ENCODE measurements around the gene ATP6V0A1.
A peak's percentile ranks its signal among the peaks of the same experiment; 100 is the strongest.

The ATP6V0A1 gene

DNA sequence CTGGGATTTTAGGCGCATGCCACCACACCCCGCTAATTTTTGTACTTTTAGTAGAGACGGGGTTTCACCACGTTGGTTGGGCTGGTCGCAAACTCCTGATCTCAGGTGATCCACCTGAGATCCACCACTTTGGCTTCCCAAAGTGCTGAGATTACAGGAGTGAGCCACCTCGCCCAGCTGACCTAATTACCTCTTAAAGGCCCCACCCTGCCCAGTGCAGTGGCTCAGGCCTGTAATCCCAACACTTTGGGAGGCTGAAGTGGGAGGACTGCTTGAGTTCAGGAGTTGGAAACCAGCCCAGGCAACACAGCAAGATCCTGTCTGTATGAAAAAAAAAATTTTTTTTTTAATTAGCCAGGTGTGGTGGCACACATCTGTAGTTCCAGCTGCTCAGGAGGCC lies 100.4 kb downstream of the ATP6V0A1 start:
- H3K27ac ChIP-seq, result 0 out of 2 replicates have a peak overlapping the region, but pooled peaks have one; percentile 8
- TF ChIP-seq ZFX (IDR thresholded peaks at IDR 0.05; ENCODE audit: borderline replicate concordance), result no peak
- TF ChIP-seq, protein P1, sequence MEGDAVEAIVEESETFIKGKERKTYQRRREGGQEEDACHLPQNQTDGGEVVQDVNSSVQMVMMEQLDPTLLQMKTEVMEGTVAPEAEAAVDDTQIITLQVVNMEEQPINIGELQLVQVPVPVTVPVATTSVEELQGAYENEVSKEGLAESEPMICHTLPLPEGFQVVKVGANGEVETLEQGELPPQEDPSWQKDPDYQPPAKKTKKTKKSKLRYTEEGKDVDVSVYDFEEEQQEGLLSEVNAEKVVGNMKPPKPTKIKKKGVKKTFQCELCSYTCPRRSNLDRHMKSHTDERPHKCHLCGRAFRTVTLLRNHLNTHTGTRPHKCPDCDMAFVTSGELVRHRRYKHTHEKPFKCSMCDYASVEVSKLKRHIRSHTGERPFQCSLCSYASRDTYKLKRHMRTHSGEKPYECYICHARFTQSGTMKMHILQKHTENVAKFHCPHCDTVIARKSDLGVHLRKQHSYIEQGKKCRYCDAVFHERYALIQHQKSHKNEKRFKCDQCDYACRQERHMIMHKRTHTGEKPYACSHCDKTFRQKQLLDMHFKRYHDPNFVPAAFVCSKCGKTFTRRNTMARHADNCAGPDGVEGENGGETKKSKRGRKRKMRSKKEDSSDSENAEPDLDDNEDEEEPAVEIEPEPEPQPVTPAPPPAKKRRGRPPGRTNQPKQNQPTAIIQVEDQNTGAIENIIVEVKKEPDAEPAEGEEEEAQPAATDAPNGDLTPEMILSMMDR (IDR thresholded peaks at IDR 0.05), result no peak

DNA sequence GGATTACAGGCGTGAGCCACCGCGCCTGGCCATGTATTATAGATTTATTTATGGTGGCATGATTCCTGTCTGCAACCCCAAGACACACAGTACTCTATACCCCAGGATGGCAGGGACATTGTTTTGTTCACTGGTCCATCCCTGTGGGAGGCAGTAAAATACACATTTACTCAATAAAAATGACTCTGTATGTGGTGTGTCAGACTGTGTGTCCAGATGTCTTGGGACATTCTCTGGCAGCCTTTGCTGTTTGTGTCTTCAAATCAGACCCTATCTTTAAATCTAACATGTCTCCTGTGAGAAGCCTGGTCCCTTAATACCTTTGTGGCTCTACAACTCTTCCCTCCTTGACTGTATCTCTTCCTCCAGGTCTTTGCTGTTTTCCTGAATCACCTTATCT lies 101.6 kb downstream of the ATP6V0A1 start:
- no peak overlapping the region for H3K27ac ChIP-seq
- TF ChIP-seq, protein P1 (IDR thresholded peaks at IDR 0.05), result no peak
- TF ChIP-seq ZFX (IDR thresholded peaks at IDR 0.05; ENCODE audit: borderline replicate concordance), result no peak

DNA sequence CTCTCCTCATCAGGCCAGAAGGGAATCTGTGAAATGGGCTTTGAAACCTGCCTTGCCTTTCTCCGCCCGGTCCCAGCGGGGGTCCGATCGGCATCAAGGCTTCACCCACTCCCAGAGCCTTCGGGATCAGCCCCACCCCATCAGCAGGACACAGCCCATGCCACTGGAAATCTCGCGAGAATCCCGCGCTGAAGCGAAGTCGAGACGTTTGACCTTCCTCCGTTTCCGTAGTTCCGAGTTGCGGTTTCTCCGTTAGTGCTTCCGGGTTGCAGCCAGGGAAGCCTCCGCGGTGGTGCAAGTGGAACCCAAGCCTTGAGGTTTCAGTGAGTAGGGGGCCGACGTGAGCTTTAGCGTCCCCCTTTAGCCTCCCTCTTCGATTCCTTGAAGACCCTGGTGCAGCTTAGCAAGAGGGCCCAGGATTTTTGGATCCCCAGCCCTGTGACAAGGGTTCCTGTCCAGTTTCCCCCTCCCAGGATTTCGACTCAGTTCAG lies 103.3 kb downstream of the ATP6V0A1 start, which contains the start of gene COASY:
Gene COASY (plus strand): TSS at position 252 of the 491 bp plus-strand sequence. CDS start 475 bp downstream, outside the sequence.
- H3K27ac ChIP-seq, result peak within 1 kb of the TSS; percentile 93
- TF ChIP-seq ZFX (IDR thresholded peaks at IDR 0.05; ENCODE audit: borderline replicate concordance), result no peak
- TF ChIP-seq, protein P1 (IDR thresholded peaks at IDR 0.05), result no peak

DNA sequence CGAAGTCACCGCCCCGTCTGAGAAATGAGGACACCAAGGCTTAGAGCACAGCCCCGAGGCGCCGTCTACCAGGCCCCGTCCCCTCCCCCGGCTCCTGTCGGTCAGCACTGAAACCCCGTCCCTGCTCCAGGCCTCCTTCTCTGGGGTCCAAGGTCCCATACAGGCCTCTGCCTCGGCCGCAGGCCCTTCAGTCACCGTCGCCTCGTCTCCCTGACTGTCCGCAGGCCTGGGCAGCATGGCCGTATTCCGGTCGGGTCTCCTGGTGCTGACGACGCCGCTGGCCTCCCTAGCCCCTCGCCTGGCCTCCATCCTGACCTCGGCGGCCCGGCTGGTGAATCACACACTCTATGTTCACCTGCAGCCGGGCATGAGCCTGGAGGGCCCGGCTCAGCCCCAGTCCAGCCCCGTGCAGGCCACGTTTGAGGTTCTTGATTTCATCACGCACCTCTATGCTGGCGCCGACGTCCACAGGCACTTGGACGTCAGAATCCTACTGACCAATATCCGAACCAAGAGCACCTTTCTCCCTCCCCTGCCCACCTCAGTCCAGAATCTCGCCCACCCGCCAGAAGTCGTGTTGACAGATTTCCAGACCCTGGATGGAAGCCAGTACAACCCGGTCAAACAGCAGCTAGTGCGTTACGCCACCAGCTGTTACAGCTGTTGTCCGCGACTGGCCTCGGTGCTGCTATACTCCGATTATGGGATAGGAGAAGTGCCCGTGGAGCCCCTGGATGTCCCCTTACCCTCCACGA lies 103.9 kb downstream of the ATP6V0A1 start:
- peak overlapping the region; percentile 93 for H3K27ac ChIP-seq
- TF ChIP-seq, protein P1 (IDR thresholded peaks at IDR 0.05), result no peak
- no peak for TF ChIP-seq ZFX (IDR thresholded peaks at IDR 0.05; ENCODE audit: borderline replicate concordance)

DNA sequence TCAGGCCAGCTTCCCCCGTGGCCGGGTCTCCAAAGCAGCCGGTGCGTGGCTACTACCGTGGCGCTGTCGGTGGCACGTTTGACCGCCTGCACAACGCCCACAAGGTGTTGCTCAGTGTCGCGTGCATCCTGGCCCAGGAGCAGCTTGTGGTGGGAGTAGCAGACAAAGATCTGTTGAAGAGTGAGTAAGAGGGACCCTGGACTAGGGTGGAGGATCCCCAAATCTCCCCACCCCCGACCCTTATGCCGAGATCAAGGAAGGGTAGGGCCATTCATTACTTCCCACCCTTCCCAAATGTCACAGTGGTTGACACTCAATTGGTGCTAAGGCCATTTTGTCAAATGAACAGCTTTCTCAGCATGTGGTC lies 104.4 kb downstream of the ATP6V0A1 start:
- no peak for TF ChIP-seq ZFX (IDR thresholded peaks at IDR 0.05; ENCODE audit: borderline replicate concordance)
- TF ChIP-seq, protein P1 (IDR thresholded peaks at IDR 0.05), result no peak
- peak overlapping the region; percentile 93 for H3K27ac ChIP-seq

DNA sequence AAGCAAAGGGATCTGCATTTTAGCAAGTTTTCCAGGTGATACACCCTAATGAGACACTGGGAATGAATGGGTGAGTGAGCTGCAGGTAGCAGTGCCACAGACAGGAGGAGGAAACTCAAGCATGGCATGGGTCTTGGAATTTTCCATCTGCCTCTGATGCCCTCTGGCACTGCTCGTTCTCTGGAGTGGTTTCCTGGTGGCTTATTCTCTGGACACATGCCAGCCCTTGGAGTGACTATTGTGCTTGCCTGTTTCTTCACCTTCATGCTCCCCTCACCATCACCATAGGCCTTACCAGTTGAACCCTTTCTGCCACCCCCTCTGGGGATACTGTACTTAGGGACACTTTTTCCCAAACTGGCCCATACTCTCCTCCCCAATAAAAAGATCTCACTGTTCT lies 104.9 kb downstream of the ATP6V0A1 start:
- H3K27ac ChIP-seq, result peak overlapping the region; percentile 93
- TF ChIP-seq, protein P1 (IDR thresholded peaks at IDR 0.05), result no peak
- no peak for TF ChIP-seq ZFX (IDR thresholded peaks at IDR 0.05; ENCODE audit: borderline replicate concordance)

DNA sequence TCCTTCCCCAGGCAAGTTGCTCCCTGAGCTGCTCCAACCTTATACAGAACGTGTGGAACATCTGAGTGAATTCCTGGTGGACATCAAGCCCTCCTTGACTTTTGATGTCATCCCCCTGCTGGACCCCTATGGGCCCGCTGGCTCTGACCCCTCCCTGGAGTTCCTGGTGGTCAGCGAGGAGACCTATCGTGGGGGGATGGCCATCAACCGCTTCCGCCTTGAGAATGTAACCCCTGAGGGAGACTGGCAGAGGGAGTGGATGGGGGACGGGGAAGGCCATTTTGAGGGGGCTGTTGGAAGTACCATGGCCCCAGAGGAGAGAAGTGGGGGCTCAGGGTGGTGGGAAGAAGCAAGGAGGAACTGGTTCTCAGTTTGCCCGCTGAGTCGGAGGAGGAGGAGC lies 105.3 kb downstream of the ATP6V0A1 start:
- H3K27ac ChIP-seq, result peak overlapping the region; percentile 93
- TF ChIP-seq, protein P1 (IDR thresholded peaks at IDR 0.05), result no peak
- TF ChIP-seq ZFX (IDR thresholded peaks at IDR 0.05; ENCODE audit: borderline replicate concordance), result no peak

Data from 22Rv1 (cell line).